ENCODE data around the gene HBD.
"Not testable (repeated sequence)": the region's sequence is repeated elsewhere in the genome, so short reads cannot be mapped to it uniquely, and the experiment has no call there.

The HBD gene

DNA sequence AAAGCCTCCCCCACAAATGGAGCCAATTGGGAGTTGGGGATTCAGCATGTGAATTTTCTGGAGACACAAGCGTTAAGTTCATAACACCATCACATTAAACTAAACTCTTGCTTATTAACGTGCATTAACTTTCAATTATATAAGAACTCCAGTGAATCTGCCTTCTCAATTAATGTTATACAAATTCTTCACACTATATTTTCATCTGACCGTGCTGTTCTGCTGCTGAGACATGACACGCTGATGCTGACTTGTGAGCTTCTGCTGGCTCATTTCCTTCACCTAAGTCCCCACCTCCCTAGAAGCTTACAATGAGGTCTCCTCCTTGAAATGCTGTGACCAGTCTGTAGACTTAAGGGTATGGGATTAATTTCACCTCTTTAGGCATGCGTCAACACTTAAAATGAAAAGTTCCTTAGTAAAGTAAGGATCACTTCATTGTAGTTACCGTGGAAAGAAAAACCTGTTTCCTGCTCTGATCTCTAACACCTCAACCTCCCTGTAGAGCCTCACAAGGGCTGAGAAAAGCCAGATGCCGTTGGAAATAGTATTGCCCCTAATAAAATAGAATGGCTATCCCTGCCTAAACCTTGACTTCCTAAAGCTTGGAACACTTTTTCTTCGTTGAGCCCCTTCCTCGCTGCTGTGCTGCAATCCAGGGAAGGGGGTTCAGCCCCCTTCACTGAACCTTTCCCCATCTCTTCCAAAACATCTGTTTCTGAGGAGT is 18.1 kb upstream of the HBD start:
- Histone ChIP-seq H3K4me3 (ENCODE audit: low read depth in 1 of 2, low read length in 1 of 2) (no peak overlapping the region), H3K9me3 (no peaks in the 10 kb centered on the region), H3K36me3 (no peaks in the 10 kb centered on the region), H3K27ac (no peak overlapping the region), H3K4me1 (ENCODE audit: control insufficient read depth in 1 of 2, insufficient read depth in 1 of 2, low read depth in 1 of 2, low read length in 1 of 2) (no peaks in the 10 kb centered on the region), H3K27me3 (no peaks in the 10 kb centered on the region)
- TF ChIP-seq, protein P1, sequence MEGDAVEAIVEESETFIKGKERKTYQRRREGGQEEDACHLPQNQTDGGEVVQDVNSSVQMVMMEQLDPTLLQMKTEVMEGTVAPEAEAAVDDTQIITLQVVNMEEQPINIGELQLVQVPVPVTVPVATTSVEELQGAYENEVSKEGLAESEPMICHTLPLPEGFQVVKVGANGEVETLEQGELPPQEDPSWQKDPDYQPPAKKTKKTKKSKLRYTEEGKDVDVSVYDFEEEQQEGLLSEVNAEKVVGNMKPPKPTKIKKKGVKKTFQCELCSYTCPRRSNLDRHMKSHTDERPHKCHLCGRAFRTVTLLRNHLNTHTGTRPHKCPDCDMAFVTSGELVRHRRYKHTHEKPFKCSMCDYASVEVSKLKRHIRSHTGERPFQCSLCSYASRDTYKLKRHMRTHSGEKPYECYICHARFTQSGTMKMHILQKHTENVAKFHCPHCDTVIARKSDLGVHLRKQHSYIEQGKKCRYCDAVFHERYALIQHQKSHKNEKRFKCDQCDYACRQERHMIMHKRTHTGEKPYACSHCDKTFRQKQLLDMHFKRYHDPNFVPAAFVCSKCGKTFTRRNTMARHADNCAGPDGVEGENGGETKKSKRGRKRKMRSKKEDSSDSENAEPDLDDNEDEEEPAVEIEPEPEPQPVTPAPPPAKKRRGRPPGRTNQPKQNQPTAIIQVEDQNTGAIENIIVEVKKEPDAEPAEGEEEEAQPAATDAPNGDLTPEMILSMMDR (IDR thresholded peaks at IDR 0.05), result no peak

DNA sequence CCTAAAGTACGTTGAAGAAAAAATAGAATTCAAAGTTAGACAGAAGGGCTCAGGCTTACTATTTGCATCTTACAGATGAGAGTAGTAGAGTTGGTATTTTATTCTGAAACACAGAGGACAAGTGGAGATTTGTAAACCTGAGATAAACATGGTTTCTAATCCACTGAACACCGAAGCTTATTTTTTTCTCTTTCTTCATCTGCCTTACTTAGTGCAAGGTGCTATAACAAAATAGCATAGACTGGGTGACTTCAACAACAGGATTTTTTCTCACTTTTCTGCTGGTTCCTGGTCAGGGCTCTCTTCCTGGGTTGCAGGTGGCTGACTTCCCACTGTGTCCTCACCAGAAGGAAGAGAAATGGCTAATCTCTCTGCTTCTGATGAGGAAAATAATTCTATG is 17.5 kb upstream of the HBD start:
- Histone ChIP-seq H3K9me3 (no peaks in the 10 kb centered on the region), H3K4me1 (ENCODE audit: control insufficient read depth in 1 of 2, insufficient read depth in 1 of 2, low read depth in 1 of 2, low read length in 1 of 2) (no peaks in the 10 kb centered on the region), H3K36me3 (no peaks in the 10 kb centered on the region), H3K27ac (no peak overlapping the region), H3K27me3 (no peaks in the 10 kb centered on the region), H3K4me3 (ENCODE audit: low read depth in 1 of 2, low read length in 1 of 2) (no peak overlapping the region)
- TF ChIP-seq, protein P1 (IDR thresholded peaks at IDR 0.05), result no peak

DNA sequence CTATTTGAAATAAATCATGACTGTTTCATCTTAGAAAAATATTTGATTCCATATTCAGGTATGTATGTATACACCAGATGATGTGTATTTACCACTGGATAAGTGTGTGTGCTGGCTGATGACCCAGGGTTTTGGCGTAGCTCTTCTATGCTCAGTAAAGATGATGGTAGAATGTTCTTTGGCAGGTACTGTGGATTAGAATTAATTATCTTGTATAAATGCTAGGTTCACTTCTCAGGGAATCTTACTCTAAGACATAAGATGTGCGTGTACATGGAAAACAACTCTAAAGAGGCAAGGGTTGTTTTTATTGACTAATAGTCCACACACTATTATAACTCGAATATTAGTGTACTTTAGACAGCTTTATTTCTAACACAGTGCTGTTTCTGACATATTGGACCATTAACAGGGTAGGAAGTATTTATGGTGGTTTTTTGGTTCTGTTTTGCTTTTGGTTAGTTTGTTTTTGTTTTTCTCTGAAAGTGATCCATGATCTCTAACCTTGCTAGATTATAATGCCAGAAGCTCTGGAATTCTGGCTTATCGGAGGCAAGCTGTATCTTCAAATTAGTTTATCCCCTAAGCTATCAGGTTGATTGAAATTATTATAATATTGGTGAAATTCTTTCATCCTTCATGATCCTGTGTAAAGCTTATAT is 16.4 kb upstream of the HBD start:
- Histone ChIP-seq H3K4me1 (ENCODE audit: control insufficient read depth in 1 of 2, insufficient read depth in 1 of 2, low read depth in 1 of 2, low read length in 1 of 2) (no peaks in the 10 kb centered on the region), H3K27ac (no peak overlapping the region), H3K9me3 (no peaks in the 10 kb centered on the region), H3K27me3 (no peaks in the 10 kb centered on the region), H3K4me3 (ENCODE audit: low read depth in 1 of 2, low read length in 1 of 2) (no peak overlapping the region), H3K36me3 (no peaks in the 10 kb centered on the region)
- TF ChIP-seq, protein P1 (IDR thresholded peaks at IDR 0.05), result no peak

DNA sequence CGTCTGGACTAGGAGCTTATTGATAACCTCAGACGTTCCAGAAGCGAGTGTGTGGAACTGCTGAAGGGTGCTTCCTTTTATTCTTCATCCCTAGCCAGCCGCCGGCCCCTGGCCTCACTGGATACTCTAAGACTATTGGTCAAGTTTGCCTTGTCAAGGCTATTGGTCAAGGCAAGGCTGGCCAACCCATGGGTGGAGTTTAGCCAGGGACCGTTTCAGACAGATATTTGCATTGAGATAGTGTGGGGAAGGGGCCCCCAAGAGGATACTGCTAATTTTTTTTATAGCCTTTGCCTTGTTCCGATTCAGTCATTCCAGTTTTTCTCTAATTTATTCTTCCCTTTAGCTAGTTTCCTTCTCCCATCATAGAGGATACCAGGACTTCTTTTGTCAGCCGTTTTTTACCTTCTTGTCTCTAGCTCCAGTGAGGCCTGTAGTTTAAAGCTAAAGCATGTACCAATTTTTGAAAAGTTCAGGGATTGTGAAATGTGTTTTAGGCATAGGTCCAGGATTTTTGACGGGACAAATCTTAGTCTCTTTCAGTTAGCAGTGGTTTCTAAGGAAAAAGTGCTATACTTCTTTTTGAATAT is 15.6 kb upstream of the HBD start, which contains the start of gene HBG1:
Gene HBG1, minus strand, starts transcription at position 51 of the 590 bp plus-strand sequence. CDS start 53 bp downstream, outside the sequence.
- H3K4me3 ChIP-seq (ENCODE audit: low read depth in 1 of 2, low read length in 1 of 2); H3K9me3 ChIP-seq; H3K4me1 ChIP-seq (ENCODE audit: control insufficient read depth in 1 of 2, insufficient read depth in 1 of 2, low read depth in 1 of 2, low read length in 1 of 2); H3K36me3 ChIP-seq; H3K27me3 ChIP-seq; H3K27ac ChIP-seq: not testable (repeated sequence)

DNA sequence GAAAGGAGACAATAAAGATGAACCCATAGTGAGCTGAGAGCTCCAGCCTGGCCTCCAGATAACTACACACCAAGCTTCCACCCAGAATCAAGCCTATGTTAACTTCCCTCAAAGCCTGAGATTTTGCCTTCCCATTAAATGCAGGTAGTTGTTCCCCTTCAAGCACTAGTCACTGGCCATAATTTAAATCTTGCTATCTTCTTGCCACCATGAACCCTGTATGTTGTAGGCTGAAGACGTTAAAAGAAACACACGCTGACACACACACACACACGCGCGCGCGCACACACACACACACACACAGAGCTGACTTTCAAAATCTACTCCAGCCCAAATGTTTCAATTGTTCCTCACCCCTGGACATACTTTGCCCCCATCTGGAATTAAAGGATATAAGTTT is 14.2 kb upstream of the HBD start:
- H3K27ac ChIP-seq; H3K9me3 ChIP-seq; H3K27me3 ChIP-seq; H3K4me1 ChIP-seq (ENCODE audit: control insufficient read depth in 1 of 2, insufficient read depth in 1 of 2, low read depth in 1 of 2, low read length in 1 of 2); H3K36me3 ChIP-seq; H3K4me3 ChIP-seq (ENCODE audit: low read depth in 1 of 2, low read length in 1 of 2): not testable (repeated sequence)

DNA sequence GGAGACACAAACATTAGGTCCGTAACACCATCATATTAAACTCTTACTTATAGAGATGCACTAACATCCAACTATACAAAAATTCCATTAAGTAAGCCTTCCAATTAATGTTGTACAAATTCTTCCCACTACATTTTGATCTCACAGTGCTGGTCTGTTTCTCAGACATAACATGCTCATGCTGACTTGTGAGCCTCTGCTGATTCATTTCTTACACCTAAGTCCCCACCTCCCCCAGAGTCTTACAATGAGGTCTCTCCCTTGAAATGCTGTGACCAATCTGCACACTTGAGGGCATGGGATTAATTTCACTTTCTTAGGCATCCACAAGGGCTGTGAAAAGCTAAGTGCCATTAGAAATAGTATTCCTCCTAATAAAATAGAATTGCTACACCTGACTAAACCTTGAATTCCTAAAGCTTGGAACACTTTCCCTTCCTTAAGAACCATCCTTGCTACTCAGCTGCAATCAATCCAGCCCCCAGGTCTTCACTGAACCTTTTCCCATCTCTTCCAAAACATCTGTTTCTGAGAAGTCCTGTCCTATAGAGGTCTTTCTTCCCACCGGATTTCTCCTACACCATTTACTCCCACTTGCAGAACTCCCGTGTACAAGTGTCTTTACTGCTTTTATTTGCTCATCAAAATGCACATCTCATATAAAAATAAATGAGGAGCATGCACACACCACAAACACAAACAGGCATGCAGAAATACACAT is 13.3 kb upstream of the HBD start:
- Histone ChIP-seq H3K9me3 (no peaks in the 10 kb centered on the region), H3K27ac (no peak overlapping the region), H3K27me3 (no peaks in the 10 kb centered on the region), H3K36me3 (no peaks in the 10 kb centered on the region), H3K4me1 (ENCODE audit: control insufficient read depth in 1 of 2, insufficient read depth in 1 of 2, low read depth in 1 of 2, low read length in 1 of 2) (no peaks in the 10 kb centered on the region), H3K4me3 (ENCODE audit: low read depth in 1 of 2, low read length in 1 of 2) (no peak overlapping the region)
- TF ChIP-seq, protein P1 (IDR thresholded peaks at IDR 0.05), result no peak

All from neutrophil (primary cell).